Measurements from ENCODE around the gene MARCHF9. TPM values are rescaled to one million over a fixed set of nuclear protein-coding genes. Genes with fewer than 3 reads are reported as not detected.
"Not testable (repeated sequence)": the region's sequence is repeated elsewhere in the genome, so short reads cannot be mapped to it uniquely, and the experiment has no call there.

Gene MARCHF9
- polyA plus RNA-seq, 3 donors: 15.6 to 18.0 (median 15.6) TPM

DNA sequence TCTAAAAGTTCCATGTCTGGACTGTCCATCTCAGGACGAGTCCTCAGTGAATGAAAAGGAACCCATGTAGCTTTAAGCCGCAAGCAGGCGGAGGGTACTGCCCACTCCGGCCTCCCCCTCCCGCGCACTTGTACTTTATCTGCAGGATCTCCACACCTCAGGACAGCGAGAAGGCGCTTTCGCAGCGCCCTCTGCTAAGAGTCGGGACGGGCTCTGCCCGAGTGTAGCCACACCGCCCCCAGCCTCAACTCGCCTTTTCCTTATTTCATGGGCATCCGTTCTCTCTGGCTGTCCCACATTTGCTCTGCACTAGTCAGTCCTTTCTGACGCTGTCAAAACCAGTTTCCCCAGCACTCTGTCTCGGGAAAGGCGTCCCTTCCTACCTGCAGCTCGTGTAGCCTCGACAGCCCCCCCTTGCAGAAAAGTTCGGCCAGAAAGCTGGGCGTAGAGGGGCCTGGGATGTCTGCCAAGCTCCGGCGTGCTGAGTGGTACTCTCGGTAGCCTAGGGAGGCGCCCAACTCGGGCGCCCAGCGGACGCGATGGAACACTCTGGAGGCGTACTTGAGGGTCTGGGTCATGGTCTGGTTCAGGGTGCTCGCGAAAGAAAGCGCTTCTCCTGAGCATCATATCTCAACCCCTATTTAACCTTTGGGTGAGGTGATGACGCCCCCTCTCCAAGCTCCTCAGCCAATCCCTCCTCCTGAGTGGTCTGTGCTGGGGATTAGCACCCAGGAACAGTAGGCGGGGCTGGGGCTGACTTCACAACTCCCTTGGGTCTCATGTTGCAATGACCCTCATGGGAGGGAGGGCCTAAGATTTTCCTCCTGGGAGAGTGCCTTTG is 11.8 kb downstream of the MARCHF9 start, which contains the start of gene CYP27B1:
Gene CYP27B1 (minus strand): TSS at position 615 of the 841 bp plus-strand sequence. CDS start 37 bp downstream, at position 578.
- DNase-seq (ENCODE audit: low read depth in 3 of 3, low spot score in 2 of 3): no peak

- DNase-seq (ENCODE audit: low read depth in 3 of 3, low spot score in 2 of 3): no peak
Observed at GRCh38 chr12:57767305-57767698, 12.4 kb downstream of the MARCHF9 start.

- no peak for DNase-seq (ENCODE audit: low read depth in 3 of 3, low spot score in 2 of 3)
Observed at GRCh38 chr12:57767876-57768275, 13.0 kb downstream of the MARCHF9 start.

DNA sequence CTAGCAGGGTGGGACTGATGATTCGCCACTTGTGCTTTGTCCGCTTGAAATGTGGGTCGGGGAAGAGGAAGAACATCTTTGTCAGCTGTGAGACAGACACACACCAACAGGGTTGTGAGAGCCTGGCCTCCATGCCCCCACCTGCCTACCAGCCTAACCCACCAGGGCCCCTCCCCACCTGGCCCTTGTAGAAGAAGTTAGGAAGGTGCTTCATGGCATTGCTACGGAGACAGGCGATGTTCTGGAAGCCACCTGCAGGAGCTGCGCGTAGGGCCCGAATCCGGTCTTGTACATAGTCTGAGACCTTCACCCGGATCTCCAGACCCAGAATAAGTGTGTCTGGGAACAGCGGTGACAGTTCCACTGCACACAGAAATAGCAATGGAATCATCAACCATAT is 14.7 kb downstream of the MARCHF9 start:
- DNase-seq (ENCODE audit: low read depth in 3 of 3, low spot score in 2 of 3): no peak

DNA sequence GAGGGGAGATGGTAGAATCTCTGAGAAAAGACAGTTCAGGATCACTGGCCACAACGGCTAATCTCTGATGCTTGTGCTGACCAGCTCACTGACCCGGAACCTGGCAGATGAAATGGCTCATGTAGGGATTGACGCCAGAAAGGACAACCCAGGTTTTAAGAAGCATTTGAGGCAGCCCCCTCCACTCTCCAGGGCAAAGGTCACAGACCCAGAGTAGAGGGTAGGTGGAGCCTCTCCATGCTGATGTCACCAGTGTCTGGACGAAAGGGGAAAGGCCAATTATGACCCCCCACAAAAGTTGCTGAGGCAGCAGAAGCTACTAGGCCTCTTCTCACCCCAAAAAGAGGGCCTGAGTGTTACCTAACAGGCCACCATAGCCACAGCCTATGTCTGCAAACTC is 15.8 kb downstream of the MARCHF9 start:
- DNase-seq (ENCODE audit: low read depth in 3 of 3, low spot score in 2 of 3): no peak

- DNase-seq (ENCODE audit: low read depth in 3 of 3, low spot score in 2 of 3): peak; percentile 87 to 91 (median 89)
Observed at GRCh38 chr12:57771236-57771872, 16.5 kb downstream of the MARCHF9 start.

- peak; percentile 92 to 96 (median 94) for DNase-seq (ENCODE audit: low read depth in 3 of 3, low spot score in 2 of 3)
Observed at GRCh38 chr12:57771873-57772428, 17.0 kb downstream of the MARCHF9 start, which contains the start of gene METTL1. Gene METTL1, minus strand, starts transcription at chr12:57772105. Its CDS starts 22 bp downstream, at chr12:57772083.

- no peak for DNase-seq (ENCODE audit: low read depth in 3 of 3, low spot score in 2 of 3)
Observed at GRCh38 chr12:57772429-57773322, 17.8 kb downstream of the MARCHF9 start, which contains the start of gene EEF1AKMT3. Gene EEF1AKMT3, plus strand, starts transcription at chr12:57772614. Its CDS starts 111 bp downstream, at chr12:57772725.

DNA sequence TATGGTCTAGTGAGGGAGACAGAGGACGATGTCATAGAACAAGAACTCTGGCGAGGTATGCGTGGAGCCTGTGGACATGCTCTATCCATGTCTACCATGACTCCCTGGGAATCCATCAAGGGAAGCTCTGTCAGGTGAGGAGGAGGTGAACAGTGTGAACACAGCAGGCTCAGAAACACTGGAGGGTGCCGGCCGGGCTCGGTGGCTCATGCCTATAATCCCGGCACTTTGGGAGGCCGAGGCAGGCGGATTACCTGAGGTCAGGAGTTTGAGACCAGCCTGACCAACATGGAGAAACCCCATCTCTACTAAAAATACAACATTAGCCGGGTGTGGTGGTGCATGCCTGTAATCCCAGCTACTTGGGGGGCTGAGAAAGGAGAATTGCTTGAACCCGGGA is 19.7 kb downstream of the MARCHF9 start:
- DNase-seq (ENCODE audit: low read depth in 3 of 3, low spot score in 2 of 3): not testable (repeated sequence)

DNA sequence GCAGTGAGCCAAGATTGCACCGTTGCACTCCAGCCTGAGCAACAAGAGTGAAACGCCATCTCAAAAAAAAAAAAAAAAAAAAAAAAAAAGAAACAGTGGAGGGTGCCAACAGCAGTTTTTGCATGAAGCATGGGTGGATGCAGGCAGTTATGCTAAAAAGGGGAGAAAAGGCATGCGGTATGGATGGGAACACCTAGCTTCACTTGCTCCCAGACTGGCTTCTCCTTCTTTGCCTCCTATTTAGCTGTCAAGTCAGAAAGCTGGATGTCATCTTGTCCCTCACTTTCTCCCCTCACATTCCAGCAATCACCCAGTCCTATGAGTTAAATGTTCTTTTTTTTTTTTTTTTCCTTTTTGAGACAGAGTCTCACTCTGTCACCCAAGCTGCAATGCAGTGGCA is 20.1 kb downstream of the MARCHF9 start:
- DNase-seq (ENCODE audit: low read depth in 3 of 3, low spot score in 2 of 3): no peak

DNA sequence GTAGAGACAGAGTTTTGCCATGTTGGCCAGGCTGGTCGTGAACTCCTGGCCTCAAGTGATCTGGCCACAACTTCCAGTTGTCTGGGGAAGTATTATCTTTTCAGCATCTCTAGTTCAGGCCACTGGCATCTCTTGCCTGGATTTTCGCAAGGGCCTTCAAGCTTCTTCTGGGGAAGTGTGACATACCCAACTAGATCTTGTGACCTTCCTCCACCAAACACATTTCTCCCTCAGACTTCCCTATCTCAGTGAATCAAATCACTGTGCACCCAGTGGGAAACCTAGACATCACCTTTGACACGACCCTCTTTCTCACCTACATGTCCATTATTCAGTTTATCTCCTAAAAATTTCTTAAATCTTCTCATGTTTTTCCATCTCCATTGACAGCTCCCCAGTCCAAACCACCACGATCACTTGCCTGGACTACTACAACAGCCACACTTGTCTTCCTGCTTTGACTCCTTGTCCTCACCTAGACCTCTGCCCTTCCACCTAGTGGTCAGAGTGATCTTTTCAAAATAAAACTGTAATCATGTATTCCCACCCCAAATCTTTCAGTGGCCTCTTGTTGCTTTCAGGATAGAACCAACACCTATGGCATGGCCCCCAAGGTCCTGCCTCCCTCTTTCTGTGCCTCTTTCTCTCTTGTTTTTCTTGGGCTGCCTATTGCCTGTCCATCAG is 20.8 kb downstream of the MARCHF9 start:
- no peak for DNase-seq (ENCODE audit: low read depth in 3 of 3, low spot score in 2 of 3)

GRCh38 chr12:57776247-57776587 is 21.3 kb downstream of the MARCHF9 start:
- DNase-seq (ENCODE audit: low read depth in 3 of 3, low spot score in 2 of 3): no peak

GRCh38 chr12:57777367-57777766 is 22.5 kb downstream of the MARCHF9 start:
- no peak for DNase-seq (ENCODE audit: low read depth in 3 of 3, low spot score in 2 of 3)

DNA sequence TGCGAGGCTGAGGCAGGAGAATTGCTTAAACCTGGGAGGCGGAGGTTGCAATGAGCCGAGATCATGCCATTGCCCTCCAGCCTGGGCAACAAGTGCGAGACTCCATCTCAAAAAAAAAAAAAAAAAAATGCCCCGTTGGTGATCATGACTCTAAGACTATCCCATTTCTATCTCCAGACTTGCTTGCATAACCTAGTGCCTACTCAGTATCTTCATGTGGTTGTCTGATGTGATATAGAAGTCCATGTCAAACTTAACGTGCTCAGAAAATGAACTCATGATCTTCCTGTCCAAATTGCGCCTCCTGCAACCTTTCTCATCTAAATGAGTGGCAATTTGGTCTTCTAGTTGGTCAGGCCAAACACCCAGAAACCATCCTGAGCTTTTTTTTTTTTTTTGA is 23.0 kb downstream of the MARCHF9 start:
- DNase-seq (ENCODE audit: low read depth in 3 of 3, low spot score in 2 of 3): no peak

GRCh38 chr12:57779736-57780135 is 24.8 kb downstream of the MARCHF9 start:
- DNase-seq (ENCODE audit: low read depth in 3 of 3, low spot score in 2 of 3): no peak

DNA sequence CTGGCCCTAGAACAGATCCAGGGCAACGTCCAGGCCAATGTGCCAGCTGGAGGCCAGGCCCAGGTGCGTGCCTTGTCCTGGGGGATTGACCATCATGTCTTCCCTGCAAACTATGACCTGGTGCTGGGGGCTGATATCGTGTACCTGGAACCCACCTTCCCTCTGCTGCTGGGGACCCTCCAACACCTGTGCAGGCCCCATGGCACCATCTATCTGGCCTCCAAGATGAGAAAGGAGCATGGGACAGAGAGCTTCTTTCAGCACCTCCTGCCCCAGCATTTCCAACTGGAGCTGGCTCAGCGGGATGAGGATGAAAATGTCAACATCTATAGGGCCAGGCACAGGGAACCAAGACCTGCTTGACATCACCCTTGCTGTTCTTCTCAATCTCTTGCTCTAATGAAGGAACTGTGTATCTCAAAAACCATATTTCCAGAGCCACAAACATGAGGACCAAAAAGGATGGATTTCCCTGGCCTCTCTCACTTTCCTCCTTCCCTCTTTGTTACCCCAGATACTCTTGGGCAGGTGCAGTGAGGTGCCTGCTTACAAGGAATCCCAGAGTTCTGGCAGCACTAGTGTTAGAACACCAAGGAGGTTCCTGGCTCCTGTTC is 25.5 kb downstream of the MARCHF9 start:
- no peak for DNase-seq (ENCODE audit: low read depth in 3 of 3, low spot score in 2 of 3)

DNA sequence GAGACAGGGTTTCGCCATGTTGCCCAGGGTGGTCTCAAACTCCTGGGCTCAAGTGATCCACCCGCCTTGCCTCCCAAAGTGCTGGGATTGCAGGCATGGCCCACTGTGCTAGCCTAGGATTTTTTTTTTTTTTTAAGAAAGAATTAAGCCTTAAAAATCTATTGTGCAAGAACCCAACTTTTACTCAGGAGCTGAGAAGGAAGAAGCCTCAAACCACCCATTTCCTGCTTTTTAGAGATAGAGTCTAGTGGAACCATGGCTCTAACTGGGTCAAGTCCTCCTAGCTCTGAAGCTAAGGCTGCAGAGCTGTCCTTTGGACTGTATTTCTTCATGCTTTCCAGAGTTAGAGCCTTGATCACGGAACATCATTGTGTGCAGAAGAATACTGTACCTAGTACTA is 26.3 kb downstream of the MARCHF9 start:
- no peak for DNase-seq (ENCODE audit: low read depth in 3 of 3, low spot score in 2 of 3)

- DNase-seq (ENCODE audit: low read depth in 3 of 3, low spot score in 2 of 3): no peak
Observed at GRCh38 chr12:57781801-57782200, 26.9 kb downstream of the MARCHF9 start.

DNA sequence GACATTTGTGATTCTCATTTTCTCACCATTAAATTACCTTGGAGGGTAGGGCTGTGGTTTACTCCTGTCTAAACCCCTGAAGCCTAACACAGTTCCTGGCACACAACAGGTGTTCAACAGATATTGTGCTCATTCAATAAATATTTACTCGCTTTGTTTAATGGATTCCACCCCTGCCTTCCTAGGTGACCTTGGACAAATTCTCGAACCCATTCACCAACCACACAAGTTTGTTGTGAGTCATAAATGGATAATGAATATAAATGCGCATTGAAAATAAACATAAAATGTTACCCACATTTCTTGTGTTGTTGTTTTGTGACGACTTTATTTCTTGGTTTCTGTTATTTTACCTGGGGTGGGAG is 27.3 kb downstream of the MARCHF9 start:
- DNase-seq (ENCODE audit: low read depth in 3 of 3, low spot score in 2 of 3): no peak
